H1 (cell line): ENCODE data around the gene ANP32A. TPM values are rescaled to one million over a fixed set of nuclear protein-coding genes. Genes with fewer than 3 reads are reported as not detected.

Source experiments
- CTCF ChIA-PET: fragments of 300-600 bp; sonication (Branson Sonifier 250); formaldehyde crosslinking; loops from one replicate; lab custom pipeline; 2021; ENCODE audit not compliant: partially characterized antibody; lab: Charles Lee
- POLR2A ChIA-PET: fragments of 300-600 bp; sonication (Branson Sonifier 250); formaldehyde crosslinking; loops from one replicate; lab custom pipeline; 2021; ENCODE audit warnings: inconsistent platforms; ENCODE audit not compliant: partially characterized antibody; lab: Charles Lee
- DNase-seq, 2 experiments: peaks; one replicate each; pipeline versions ENCODE4 v3.0.0 to v3.0.0-alpha.2; 2010 to 2022; ENCODE audit warnings: low spot score in 2 of 2, low read depth in 1 of 2, mixed read lengths in 1 of 2
- FAIRE-seq: peaks from 2 replicates; lab custom pipeline; 2011; peaks lifted over from hg19 to GRCh38; lab: Jason Lieb, UNC
- H2AFZ ChIP-seq: 2 replicates; pipeline ENCODE4 v1.8.1; 2012; ENCODE audit warnings: low read length, inconsistent platforms
- H2AK5ac ChIP-seq: 2 replicates; pipeline ENCODE4 v1.6.1; 2013; ENCODE audit warnings: low read depth, low read length
- H2BK120ac ChIP-seq: replicated peaks from 2 replicates; pipeline ENCODE3; 2013; ENCODE audit warnings: low read depth, low read length, inconsistent platforms
- H2BK12ac ChIP-seq: 2 replicates; pipeline ENCODE4 v1.6.1; 2013; ENCODE audit warnings: low read depth, low read length
- H2BK15ac ChIP-seq: 2 replicates; pipeline ENCODE4 v1.6.1; 2013; ENCODE audit warnings: low read length
- H2BK20ac ChIP-seq: 2 replicates; pipeline ENCODE4 v1.6.1; 2013; ENCODE audit warnings: low read length
- H2BK5ac ChIP-seq: 2 replicates; pipeline ENCODE4 v1.6.1; 2013; ENCODE audit warnings: low read depth, low read length
- H3K14ac ChIP-seq: 2 replicates; pipeline ENCODE4 v1.6.1; 2013; ENCODE audit warnings: inconsistent platforms; ENCODE audit not compliant: insufficient read length
- H3K18ac ChIP-seq: 2 replicates; pipeline ENCODE4 v1.6.1; 2013; ENCODE audit warnings: low read length; ENCODE audit errors: extremely low read depth
- H3K23ac ChIP-seq: 2 replicates; pipeline ENCODE4 v1.6.1; 2013; ENCODE audit warnings: inconsistent platforms; ENCODE audit not compliant: insufficient read length
- H3K23me2 ChIP-seq: 2 replicates; pipeline ENCODE4 v1.6.1; 2013; ENCODE audit warnings: low read depth, low read length
- H3K27ac ChIP-seq: 2 replicates; pipeline ENCODE4 v1.6.1; 2011; ENCODE audit warnings: low read depth, low read length, inconsistent platforms
- H3K27me3 ChIP-seq, 4 experiments: replicated peaks in 1 of 4; 1 replicate in 1 of 4; 2 replicates in 3 of 4; pipeline versions ENCODE4 v1.6.1 to v1.8.1; 2011 to 2013; ENCODE audit warnings: low read length in 3 of 4, mild to moderate bottlenecking in 3 of 4, inconsistent platforms in 2 of 4, mixed read lengths in 2 of 4, moderate library complexity in 1 of 4; ENCODE audit not compliant: control insufficient read depth in 3 of 4, insufficient read depth in 3 of 4; ENCODE audit errors: extremely low read depth in 1 of 4
- H3K36me3 ChIP-seq, 4 experiments: 2 replicates each; pipeline versions ENCODE4 v1.6.1 to v1.8.1; 2011 to 2013; ENCODE audit warnings: mild to moderate bottlenecking in 4 of 4, low read length in 3 of 4, moderate library complexity in 2 of 4, control low read depth in 1 of 4, inconsistent platforms in 1 of 4; ENCODE audit not compliant: insufficient read depth in 4 of 4, control insufficient read depth in 2 of 4
- H3K4ac ChIP-seq: replicated peaks from 2 replicates; pipeline ENCODE3; 2013; ENCODE audit warnings: low read length, low read depth, mixed read lengths, inconsistent platforms; ENCODE audit not compliant: insufficient read length
- H3K4me1 ChIP-seq, 4 experiments: replicated peaks in 1 of 4; 1 replicate in 1 of 4; 2 replicates in 3 of 4; pipeline versions ENCODE4 v1.6.1 to v1.8.1; 2011 to 2013; ENCODE audit warnings: low read length in 3 of 4, inconsistent platforms in 2 of 4, mixed read lengths in 1 of 4; ENCODE audit not compliant: insufficient read depth in 4 of 4, control insufficient read depth in 3 of 4
- H3K4me2 ChIP-seq, 2 experiments: 2 replicates each; pipeline versions ENCODE4 v1.6.1 to v1.8.1; 2011 to 2013; ENCODE audit warnings: low read depth in 2 of 2, low read length in 2 of 2, control low read depth in 1 of 2, inconsistent platforms in 1 of 2, mild to moderate bottlenecking in 1 of 2; ENCODE audit not compliant: insufficient read depth in 1 of 2
- H3K4me3 ChIP-seq, 4 experiments: fragments of 200-600, 300-600 bp in 1 of 4; sonication (generic), shearing (Covaris generic), sonication (Bioruptor Twin) in 1 of 4; 2 replicates each; pipeline versions ENCODE4 v1.5.1 to v1.8.1; 2011 to 2016; ENCODE audit warnings: low read length in 4 of 4, low read depth in 3 of 4, control low read depth in 2 of 4, inconsistent platforms in 2 of 4, mild to moderate bottlenecking in 2 of 4, mixed read lengths in 1 of 4, moderate library complexity in 1 of 4; ENCODE audit not compliant: insufficient read depth in 2 of 4; ENCODE audit errors: extremely low read depth in 1 of 4
- H3K56ac ChIP-seq: replicated peaks from 2 replicates; pipeline ENCODE3; 2013; ENCODE audit warnings: low read depth, mild to moderate bottlenecking, mixed read lengths, low read length, inconsistent platforms; ENCODE audit not compliant: insufficient read length
- H3K79me1 ChIP-seq: 2 replicates; pipeline ENCODE4 v1.6.1; 2013; ENCODE audit warnings: low read depth, low read length, control low read depth
- H3K79me2 ChIP-seq, 2 experiments: 2 replicates each; pipeline versions ENCODE4 v1.6.1 to v1.8.1; 2012 to 2013; ENCODE audit warnings: low read length in 2 of 2, mild to moderate bottlenecking in 2 of 2, inconsistent platforms in 1 of 2; ENCODE audit not compliant: insufficient read depth in 2 of 2, control insufficient read depth in 1 of 2
- H3K9ac ChIP-seq, 4 experiments: replicated peaks in 1 of 4; 1 replicate in 1 of 4; 2 replicates in 3 of 4; pipeline versions ENCODE4 v1.6.1 to v1.8.1; 2011 to 2013; ENCODE audit warnings: low read depth in 3 of 4, low read length in 3 of 4, control low read depth in 2 of 4, mild to moderate bottlenecking in 2 of 4, moderate library complexity in 2 of 4, inconsistent platforms in 1 of 4; ENCODE audit errors: extremely low read depth in 1 of 4
- H3K9me3 ChIP-seq, 2 experiments: 2 replicates each; pipeline versions ENCODE4 v1.6.1 to v1.8.1; 2012 to 2013; ENCODE audit warnings: mild to moderate bottlenecking in 2 of 2, moderate library complexity in 2 of 2, control low read depth in 1 of 2, inconsistent platforms in 1 of 2, low read depth in 1 of 2, low read length in 1 of 2, mixed read lengths in 1 of 2; ENCODE audit not compliant: insufficient read depth in 2 of 2
- H4K20me1 ChIP-seq, 2 experiments: replicated peaks in 1 of 2; 2 replicates each; pipeline versions ENCODE3 to v1.8.1; 2011 to 2013; ENCODE audit warnings: inconsistent platforms in 2 of 2, low read length in 2 of 2, mild to moderate bottlenecking in 1 of 2; ENCODE audit not compliant: insufficient read depth in 2 of 2, control insufficient read depth in 1 of 2
- H4K5ac ChIP-seq: 2 replicates; pipeline ENCODE4 v1.6.1; 2013; ENCODE audit warnings: low read length, low read depth, mixed read lengths, inconsistent platforms; ENCODE audit not compliant: insufficient read length
- H4K8ac ChIP-seq: 2 replicates; pipeline ENCODE4 v1.8.0; 2013; ENCODE audit warnings: mild to moderate bottlenecking, moderate library complexity, low read length, inconsistent platforms; ENCODE audit not compliant: insufficient read depth; ENCODE audit errors: extremely low read depth
- H4K91ac ChIP-seq: replicated peaks from 2 replicates; pipeline ENCODE3; 2013; ENCODE audit warnings: low read length, mixed read lengths, inconsistent platforms; ENCODE audit not compliant: insufficient read length
- BCL11A ChIP-seq, 2 experiments: IDR thresholded peaks; one replicate each; pipeline ENCODE4 v1.6.1; 2011; ENCODE audit warnings: low read depth in 2 of 2, low read length in 2 of 2, mild to moderate bottlenecking in 2 of 2
- CREB1 ChIP-seq: IDR thresholded peaks from 2 replicates; pipeline ENCODE4 v1.6.1; 2012; ENCODE audit warnings: inconsistent platforms
- EP300 ChIP-seq, 2 experiments: IDR thresholded peaks; 1 replicate in 1 of 2; 2 replicates in 1 of 2; pipeline ENCODE4 v1.6.1; 2011 to 2012; ENCODE audit warnings: low read depth in 2 of 2, low read length in 2 of 2, mild to moderate bottlenecking in 2 of 2, borderline replicate concordance in 1 of 2, inconsistent platforms in 1 of 2, moderate library complexity in 1 of 2
- HDAC6 ChIP-seq: IDR thresholded peaks from one replicate; pipeline ENCODE4 v1.7.1; 2012; ENCODE audit warnings: low read depth, mild to moderate bottlenecking, inconsistent platforms, low read length, moderate library complexity
- KDM4A ChIP-seq: IDR thresholded peaks from one replicate; pipeline ENCODE4 v1.7.1; 2012; ENCODE audit warnings: low read depth, mild to moderate bottlenecking, moderate library complexity, low read length, inconsistent platforms; ENCODE audit not compliant: severe bottlenecking
- KDM5A ChIP-seq: fragments of 200-600 bp; IDR thresholded peaks from 2 replicates; pipeline ENCODE4 v1.7.1; 2012; ENCODE audit warnings: mild to moderate bottlenecking, low read length, inconsistent platforms, mixed read lengths
- NRF1 ChIP-seq: IDR thresholded peaks from 2 replicates; pipeline ENCODE4 v1.6.1; 2011; ENCODE audit warnings: mild to moderate bottlenecking, low read depth, low read length, improper control_type of control experiment
- POU5F1 ChIP-seq: IDR thresholded peaks from 2 replicates; pipeline ENCODE4 v1.6.1; 2011; ENCODE audit warnings: low read depth, mild to moderate bottlenecking, low read length, moderate library complexity
- SP1 ChIP-seq: IDR thresholded peaks from 2 replicates; pipeline ENCODE4 v1.6.1; 2011; ENCODE audit warnings: low read depth, low read length
- TAF7 ChIP-seq: optimal IDR thresholded peaks from 2 replicates; pipeline ENCODE3; 2011; ENCODE audit warnings: low read depth, mild to moderate bottlenecking, inconsistent platforms, low read length, moderate library complexity, borderline replicate concordance
- WGBS, 2 experiments: shearing (Covaris generic) in 1 of 2; methylation state at CpG; one replicate each; pipeline versions ENCODE4 v1.1.6 to v1.1.7; 2013 to 2015; ENCODE audit warnings: low lambda C conversion rate in 2 of 2, mixed read lengths in 2 of 2, inconsistent platforms in 1 of 2, low coverage in 1 of 2, missing lambda C conversion rate in 1 of 2; ENCODE audit not compliant: insufficient replicate concordance in 2 of 2, insufficient coverage in 1 of 2, insufficient read length in 1 of 2; ENCODE audit errors: extremely low coverage in 1 of 2, missing lambda C conversion rate in 1 of 2; 5-methylcytosine and 5-hydroxymethylcytosine counted together
- polyA plus RNA-seq, 7 experiments: library from polyadenylated mRNA; depleted of rRNA in 3 of 7; stranded (reverse) in 5 of 7; unstranded in 2 of 7; fragments of >200 nt in 5 of 7; fragments of 200-250 nt in 2 of 7; gene quantifications; 1 replicate in 5 of 7; 2 replicates in 1 of 7; 4 replicates in 1 of 7; pipeline versions ENCODE4 v1.2.1 to v1.2.3, GENCODE V29; 2011 to 2013; ENCODE audit warnings: missing spikeins in 2 of 7, mixed read lengths in 2 of 7
- total RNA-seq: library from RNA; stranded (reverse); fragmentation: NEBNext Ultra II Directional; extraction: Animal tissue kit (Norgen Biotek cat#: 25700); gene quantifications from 2 replicates; pipeline ENCODE4 v1.2.1, GENCODE V29; 2021

ANP32A gene
- total and polyA plus RNA-seq, 2 of the 8 experiments (the other 6 are each of a cell fraction or from before 2014, with no cell fraction given) = 70.8 to 295 TPM

- H3K4me3 ChIP-seq = no peak overlapping the region
- no peaks in the 10 kb centered on the region for H3K79me2 ChIP-seq
- no peak overlapping the region for H3K14ac ChIP-seq
- H3K56ac ChIP-seq = no peak overlapping the region
- no peaks in the 10 kb centered on the region for H3K79me1 ChIP-seq
- no peak overlapping the region for H4K5ac ChIP-seq
- H2BK15ac ChIP-seq = no peak overlapping the region
- ChIA-PET CTCF (interaction anchor here (0.7 to 1.5 kb wide), 4 partner anchors 23 to 108 kb away, joined by 3 to 4 read pairs (median 3); no protein-coding TSS in a partner anchor), POLR2A (no interaction called here)
- no peaks in the 10 kb centered on the region for H3K27me3 ChIP-seq
- TF ChIP-seq BCL11A (IDR thresholded peaks at IDR 0.05; ENCODE audit: low read depth in 2 of 2, low read length in 2 of 2) = no peak
- no peak for TF ChIP-seq HDAC6
- TF ChIP-seq CREB1 = no peak
- no peak for TF ChIP-seq EP300 (IDR thresholded peaks at IDR 0.05; ENCODE audit: borderline replicate concordance in 1 of 2, low read depth in 2 of 2, low read length in 2 of 2)
- no peak for TF ChIP-seq NRF1
- TF ChIP-seq KDM4A = no peak
- TF ChIP-seq SP1 = no peak
- TF ChIP-seq POU5F1 = no peak
- no peak for TF ChIP-seq KDM5A
- TF ChIP-seq TAF7 = no peak
- no peak overlapping the region for H3K9ac ChIP-seq
- H4K91ac ChIP-seq = no peak overlapping the region
- no peak overlapping the region for H2BK5ac ChIP-seq
- 67% methylated on average over 4 of the region's 4 CpGs; no CpG with 5 or more reads in 1 of the 2 experiments for WGBS, 2 experiments
- no peak overlapping the region for H4K8ac ChIP-seq
- no peak overlapping the region for H2BK12ac ChIP-seq
- DNase-seq (peak in 1 of 2 experiments; percentile 7), FAIRE-seq (no peak)
- no peaks in the 10 kb centered on the region for H3K4me1 ChIP-seq
- H3K27ac ChIP-seq = no peak overlapping the region
- no peak overlapping the region for H2AK5ac ChIP-seq
- H3K9me3 ChIP-seq = no peaks in the 10 kb centered on the region
- H2AFZ ChIP-seq = no peak overlapping the region
- H4K20me1 ChIP-seq = no peaks in the 10 kb centered on the region
- no peak overlapping the region for H3K4ac ChIP-seq
- no peaks in the 10 kb centered on the region for H3K36me3 ChIP-seq
- H2BK120ac ChIP-seq = no peak overlapping the region
- no peak overlapping the region for H3K23ac ChIP-seq
- no peak overlapping the region for H3K18ac ChIP-seq
- no peak overlapping the region for H2BK20ac ChIP-seq
- H3K23me2 ChIP-seq = no peaks in the 10 kb centered on the region
- no peak overlapping the region for H3K4me2 ChIP-seq
Observed at GRCh38 chr15:68767833-68768232, 52.9 kb downstream of the ANP32A start.
